ENCODE measurements around the gene TERT.

TERT gene

GRCh38 chr5:1246711-1247431, 48.0 kb downstream of the TERT start:
- Histone ChIP-seq H4K20me1 (ENCODE audit: insufficient read depth, low read length) (no peaks in the 10 kb centered on the region), H3K4me3 (ENCODE audit: low read length) (no peak overlapping the region), H2AFZ (ENCODE audit: low read depth, low read length) (no peak overlapping the region), H3K36me3 (replicated peaks; ENCODE audit: low read depth, low read length) (no peaks in the 10 kb centered on the region), H3K27ac (ENCODE audit: low read length) (no peak overlapping the region), H3K9me3 (ENCODE audit: insufficient read depth, low read length) (no peaks in the 10 kb centered on the region), H3K4me2 (ENCODE audit: low read length) (no peak overlapping the region), H3K9ac (ENCODE audit: low read length) (no peak overlapping the region), H3K27me3 (ENCODE audit: low read depth, low read length) (no peaks in the 10 kb centered on the region), H3K4me1 (ENCODE audit: low read length) (no peaks in the 10 kb centered on the region), H3K79me2 (ENCODE audit: low read length) (no peaks in the 10 kb centered on the region)
- TF ChIP-seq CTCF (IDR thresholded peaks at IDR 0.05; ENCODE audit: low read depth, low read length) (no peak), EZH2phosphoT487 (IDR thresholded peaks at IDR 0.05; ENCODE audit: low read depth) (no peak)

- Histone ChIP-seq H3K36me3 (replicated peaks; ENCODE audit: low read depth, low read length) (no peaks in the 10 kb centered on the region), H3K9me3 (ENCODE audit: insufficient read depth, low read length) (no peaks in the 10 kb centered on the region), H3K4me1 (ENCODE audit: low read length) (no peaks in the 10 kb centered on the region), H3K4me2 (ENCODE audit: low read length) (no peak overlapping the region), H3K4me3 (ENCODE audit: low read length) (no peak overlapping the region), H3K9ac (ENCODE audit: low read length) (no peak overlapping the region), H3K27ac (ENCODE audit: low read length) (no peak overlapping the region), H3K79me2 (ENCODE audit: low read length) (no peaks in the 10 kb centered on the region), H2AFZ (ENCODE audit: low read depth, low read length) (no peak overlapping the region), H4K20me1 (ENCODE audit: insufficient read depth, low read length) (no peaks in the 10 kb centered on the region), H3K27me3 (ENCODE audit: low read depth, low read length) (no peaks in the 10 kb centered on the region)
- TF ChIP-seq CTCF (IDR thresholded peaks at IDR 0.05; ENCODE audit: low read depth, low read length) (no peak), EZH2phosphoT487 (IDR thresholded peaks at IDR 0.05; ENCODE audit: low read depth) (no peak)
These were observed 48.8 kb downstream of the TERT start for GRCh38 chr5:1245905-1246576.

- no peak for TF ChIP-seq EZH2phosphoT487 (IDR thresholded peaks at IDR 0.05; ENCODE audit: low read depth)
- no peak for TF ChIP-seq CTCF (IDR thresholded peaks at IDR 0.05; ENCODE audit: low read depth, low read length)
- Histone ChIP-seq H3K9ac (ENCODE audit: low read length) (no peak overlapping the region), H3K9me3 (ENCODE audit: insufficient read depth, low read length) (no peaks in the 10 kb centered on the region), H3K27ac (ENCODE audit: low read length) (no peak overlapping the region), H3K27me3 (ENCODE audit: low read depth, low read length) (no peaks in the 10 kb centered on the region), H3K79me2 (ENCODE audit: low read length) (no peaks in the 10 kb centered on the region), H4K20me1 (ENCODE audit: insufficient read depth, low read length) (no peaks in the 10 kb centered on the region), H3K4me3 (ENCODE audit: low read length) (no peak overlapping the region), H3K4me1 (ENCODE audit: low read length) (no peaks in the 10 kb centered on the region), H2AFZ (ENCODE audit: low read depth, low read length) (no peak overlapping the region), H3K4me2 (ENCODE audit: low read length) (no peak overlapping the region), H3K36me3 (replicated peaks; ENCODE audit: low read depth, low read length) (no peaks in the 10 kb centered on the region)
These were observed 49.9 kb downstream of the TERT start for GRCh38 chr5:1244976-1245375.

GRCh38 chr5:1244255-1244654, 50.6 kb downstream of the TERT start:
- Histone ChIP-seq H3K9me3 (ENCODE audit: insufficient read depth, low read length) (no peaks in the 10 kb centered on the region), H3K79me2 (ENCODE audit: low read length) (no peaks in the 10 kb centered on the region), H3K4me1 (ENCODE audit: low read length) (no peaks in the 10 kb centered on the region), H3K36me3 (replicated peaks; ENCODE audit: low read depth, low read length) (no peaks in the 10 kb centered on the region), H3K27ac (ENCODE audit: low read length) (no peak overlapping the region), H3K9ac (ENCODE audit: low read length) (no peak overlapping the region), H3K4me2 (ENCODE audit: low read length) (no peak overlapping the region), H3K27me3 (ENCODE audit: low read depth, low read length) (no peaks in the 10 kb centered on the region), H3K4me3 (ENCODE audit: low read length) (no peak overlapping the region), H4K20me1 (ENCODE audit: insufficient read depth, low read length) (no peaks in the 10 kb centered on the region), H2AFZ (ENCODE audit: low read depth, low read length) (no peak overlapping the region)
- TF ChIP-seq CTCF (IDR thresholded peaks at IDR 0.05; ENCODE audit: low read depth, low read length) (no peak), EZH2phosphoT487 (IDR thresholded peaks at IDR 0.05; ENCODE audit: low read depth) (no peak)
